ENCODE measurements around the gene STMN1.

Gene STMN1

GRCh38 chr1:25911162-25911561 is 4.9 kb upstream of the STMN1 start:
- TF ChIP-seq GATA1 (IDR thresholded peaks at IDR 0.05; ENCODE audit: low read depth, low read length), result no peak
- DNase-seq, result no peak

- TF ChIP-seq POLR2A (IDR thresholded peaks at IDR 0.05; ENCODE audit: low read length) (no peak), GATA1 (IDR thresholded peaks at IDR 0.05; ENCODE audit: low read depth, low read length) (no peak)
- no peak for DNase-seq
Measured at GRCh38 chr1:25909040-25909439, 2.8 kb upstream of the STMN1 start.

- TF ChIP-seq GATA1 (IDR thresholded peaks at IDR 0.05; ENCODE audit: low read depth, low read length), result no peak
- TF ChIP-seq POLR2A (IDR thresholded peaks at IDR 0.05; ENCODE audit: low read length), result no peak
- DNase-seq, result no peak
Measured at GRCh38 chr1:25908161-25908560, 1.9 kb upstream of the STMN1 start.

- TF ChIP-seq POLR2A (IDR thresholded peaks at IDR 0.05; ENCODE audit: low read length) (no peak), GATA1 (IDR thresholded peaks at IDR 0.05; ENCODE audit: low read depth, low read length) (no peak)
- no peak for DNase-seq
Measured at GRCh38 chr1:25907601-25908000, 1.4 kb upstream of the STMN1 start.

GRCh38 chr1:25906644-25907300 is 553 bp upstream of the STMN1 start:
- peak in 1 of 2 experiments; percentile 65 for DNase-seq
- TF ChIP-seq POLR2A (IDR thresholded peaks at IDR 0.05; ENCODE audit: low read length), result no peak
- TF ChIP-seq GATA1 (IDR thresholded peaks at IDR 0.05; ENCODE audit: low read depth, low read length), result no peak

- TF ChIP-seq POLR2A (IDR thresholded peaks at IDR 0.05; ENCODE audit: low read length), result no peak
- TF ChIP-seq GATA1 (IDR thresholded peaks at IDR 0.05; ENCODE audit: low read depth, low read length), result no peak
- DNase-seq, result peak; percentile 97
Measured at GRCh38 chr1:25904943-25905679, 1.1 kb downstream of the STMN1 start.

- DNase-seq, result no peak
- TF ChIP-seq POLR2A (IDR thresholded peaks at IDR 0.05; ENCODE audit: low read length), result no peak
- TF ChIP-seq GATA1 (IDR thresholded peaks at IDR 0.05; ENCODE audit: low read depth, low read length), result no peak
Measured at GRCh38 chr1:25903986-25904385, 2.2 kb downstream of the STMN1 start.

- DNase-seq, result no peak
- TF ChIP-seq GATA1 (IDR thresholded peaks at IDR 0.05; ENCODE audit: low read depth, low read length) (no peak), POLR2A (IDR thresholded peaks at IDR 0.05; ENCODE audit: low read length) (no peak)
Measured at GRCh38 chr1:25902462-25902861, 3.8 kb downstream of the STMN1 start.

- DNase-seq, result no peak
- no peak for TF ChIP-seq POLR2A (IDR thresholded peaks at IDR 0.05; ENCODE audit: low read length)
- TF ChIP-seq GATA1 (IDR thresholded peaks at IDR 0.05; ENCODE audit: low read depth, low read length), result no peak
Measured at GRCh38 chr1:25900219-25900618, 6.0 kb downstream of the STMN1 start.

- TF ChIP-seq POLR2A (IDR thresholded peaks at IDR 0.05; ENCODE audit: low read length), result no peak
- TF ChIP-seq GATA1 (IDR thresholded peaks at IDR 0.05; ENCODE audit: low read depth, low read length), result no peak
- DNase-seq, result no peak
Measured at GRCh38 chr1:25899792-25900191, 6.4 kb downstream of the STMN1 start.

GRCh38 chr1:25898223-25899015 is 7.8 kb downstream of the STMN1 start:
- DNase-seq, result no peak
- TF ChIP-seq GATA1 (IDR thresholded peaks at IDR 0.05; ENCODE audit: low read depth, low read length) (no peak), POLR2A (IDR thresholded peaks at IDR 0.05; ENCODE audit: low read length) (peak; percentile 7)

- no peak for TF ChIP-seq POLR2A (IDR thresholded peaks at IDR 0.05; ENCODE audit: low read length)
Measured at GRCh38 chr1:25897754-25898153, 8.5 kb downstream of the STMN1 start.

GRCh38 chr1:25896266-25896665 is 10.0 kb downstream of the STMN1 start:
- DNase-seq, result no peak
- TF ChIP-seq POLR2A (IDR thresholded peaks at IDR 0.05; ENCODE audit: low read length), result no peak
- TF ChIP-seq GATA1 (IDR thresholded peaks at IDR 0.05; ENCODE audit: low read depth, low read length), result no peak

More at GRCh38 chr1:25897754-25898153, 8.5 kb downstream of the STMN1 start:
- no peak for DNase-seq

- no peak for TF ChIP-seq POLR2A (IDR thresholded peaks at IDR 0.05; ENCODE audit: low read length)
- TF ChIP-seq GATA1 (IDR thresholded peaks at IDR 0.05; ENCODE audit: low read depth, low read length), result no peak
- DNase-seq, result peak; percentile 94 to 96
Measured at GRCh38 chr1:25895365-25895990, 10.7 kb downstream of the STMN1 start.
